Measurements from ENCODE around the gene SORL1. TPM values are rescaled to one million over a fixed set of nuclear protein-coding genes. Genes with fewer than 3 reads are reported as not detected.
"Not testable (repeated sequence)": the region's sequence is repeated elsewhere in the genome, so short reads cannot be mapped to it uniquely, and the experiment has no call there.

SORL1 gene
- total RNA-seq, 3 donors from 2014 or later = 58.3 to 195 (median 109) TPM

DNA sequence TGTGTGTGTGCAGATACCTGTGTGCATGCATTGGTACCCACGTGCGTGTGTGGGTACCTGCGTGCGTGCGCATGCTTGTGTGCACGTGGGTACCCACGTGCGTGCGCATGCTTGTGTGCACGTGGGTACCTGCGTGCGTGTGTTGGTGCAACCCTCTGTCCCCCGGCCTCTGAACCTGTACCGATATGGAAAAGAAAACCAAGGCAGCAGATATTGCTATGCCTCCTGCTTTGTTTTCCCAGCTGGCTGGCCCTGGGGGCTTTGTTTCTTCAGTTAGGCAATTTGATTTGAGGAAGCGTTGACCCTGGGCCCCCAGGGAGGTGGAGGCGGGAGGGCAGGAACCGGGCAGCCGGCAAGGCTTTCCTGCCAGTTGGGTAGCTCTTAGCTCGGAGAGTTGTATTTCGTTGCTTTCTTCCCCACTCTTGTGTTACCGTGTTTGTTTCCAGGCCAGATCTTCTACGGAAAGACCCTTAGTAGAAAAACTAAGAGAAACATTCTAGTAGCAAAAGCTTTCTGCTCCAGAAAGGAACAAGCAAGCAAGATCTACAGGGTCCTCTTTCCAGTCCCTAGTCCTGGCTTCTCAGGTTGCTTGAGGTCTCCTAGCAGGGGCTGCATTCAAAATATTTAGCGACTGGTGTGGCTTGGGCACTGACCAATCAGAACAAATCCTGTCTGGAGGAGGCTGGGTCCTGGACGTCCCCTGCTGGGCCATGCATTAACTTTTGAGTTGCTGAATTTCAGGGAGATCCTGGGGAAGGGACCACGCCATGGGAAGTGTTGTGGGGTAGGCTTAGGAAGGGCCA, 27.0 kb downstream of the SORL1 start:
- intact Hi-C loops (cut with DNase I, micrococcal nuclease) = no loop called here
- H3K4me3 ChIP-seq = no peak overlapping the region
- no peaks in the 10 kb centered on the region for H3K9me3 ChIP-seq
- no peak for TF ChIP-seq CTCF (IDR thresholded peaks at IDR 0.05)
- no peaks in the 10 kb centered on the region for H3K36me3 ChIP-seq (ENCODE audit: low read depth)
- ATAC-seq = no peak
- H3K4me1 ChIP-seq (ENCODE audit: low read depth) = no peaks in the 10 kb centered on the region
- DNase-seq = no peak

GRCh38 chr11:121479698-121480238, 27.7 kb downstream of the SORL1 start:
- ATAC-seq (no peak), DNase-seq (no peak)
- Histone ChIP-seq H3K9me3 (no peaks in the 10 kb centered on the region), H3K4me3 (no peak overlapping the region), H3K4me1 (ENCODE audit: low read depth) (no peaks in the 10 kb centered on the region), H3K36me3 (ENCODE audit: low read depth) (no peaks in the 10 kb centered on the region)
- intact Hi-C loops (cut with DNase I, micrococcal nuclease) = no loop called here
- TF ChIP-seq CTCF (IDR thresholded peaks at IDR 0.05) = no peak

DNA sequence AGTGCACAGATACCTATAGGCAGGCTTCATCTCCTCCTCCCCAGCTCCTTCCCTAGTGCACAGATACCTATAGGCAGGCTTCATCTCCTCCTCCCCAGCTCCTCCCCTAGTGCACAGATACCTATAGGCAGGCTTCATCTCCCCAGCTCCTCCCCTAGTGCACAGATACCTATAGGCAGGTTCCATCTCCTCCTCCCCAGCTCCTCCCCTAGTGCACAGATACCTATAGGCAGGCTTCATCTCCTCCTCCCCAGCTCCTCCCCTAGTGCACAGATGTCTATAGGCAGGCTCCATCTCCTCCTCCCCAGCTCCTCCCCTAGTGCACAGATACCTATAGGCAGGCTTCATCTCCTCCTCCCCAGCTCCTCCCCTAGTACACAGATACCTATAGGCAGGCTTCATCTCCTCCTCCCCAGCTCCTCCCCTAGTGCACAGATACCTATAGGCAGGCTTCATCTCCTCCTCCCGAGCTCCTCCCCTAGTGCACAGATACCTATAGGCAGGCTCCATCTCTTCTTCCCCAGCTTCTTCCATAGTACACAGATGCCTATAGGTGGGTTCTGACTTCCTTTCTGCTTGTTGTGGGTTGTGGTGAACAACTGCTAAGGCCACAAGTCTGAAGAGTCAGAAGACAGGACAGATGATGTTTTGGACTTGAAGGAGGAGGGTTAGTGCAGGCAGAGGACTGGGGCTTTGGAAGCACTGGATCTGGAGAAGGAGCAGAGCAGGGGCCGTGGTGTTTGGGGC, 29.5 kb downstream of the SORL1 start:
- H3K9me3 ChIP-seq; intact Hi-C loops (cut with DNase I, micrococcal nuclease); H3K36me3 ChIP-seq (ENCODE audit: low read depth); DNase-seq; H3K4me3 ChIP-seq; H3K4me1 ChIP-seq (ENCODE audit: low read depth): not testable (repeated sequence)
- peak; percentile 66 for ATAC-seq

GRCh38 chr11:121482231-121483129, 30.4 kb downstream of the SORL1 start:
- Histone ChIP-seq H3K4me1 (ENCODE audit: low read depth) (no peaks in the 10 kb centered on the region), H3K4me3 (no peak overlapping the region), H3K36me3 (ENCODE audit: low read depth) (no peaks in the 10 kb centered on the region), H3K9me3 (no peaks in the 10 kb centered on the region)
- peak; percentile 80 for ATAC-seq
- intact Hi-C loops (cut with DNase I, micrococcal nuclease) = no loop called here
- no peak for DNase-seq
- TF ChIP-seq CTCF (IDR thresholded peaks at IDR 0.05) = no peak

DNA sequence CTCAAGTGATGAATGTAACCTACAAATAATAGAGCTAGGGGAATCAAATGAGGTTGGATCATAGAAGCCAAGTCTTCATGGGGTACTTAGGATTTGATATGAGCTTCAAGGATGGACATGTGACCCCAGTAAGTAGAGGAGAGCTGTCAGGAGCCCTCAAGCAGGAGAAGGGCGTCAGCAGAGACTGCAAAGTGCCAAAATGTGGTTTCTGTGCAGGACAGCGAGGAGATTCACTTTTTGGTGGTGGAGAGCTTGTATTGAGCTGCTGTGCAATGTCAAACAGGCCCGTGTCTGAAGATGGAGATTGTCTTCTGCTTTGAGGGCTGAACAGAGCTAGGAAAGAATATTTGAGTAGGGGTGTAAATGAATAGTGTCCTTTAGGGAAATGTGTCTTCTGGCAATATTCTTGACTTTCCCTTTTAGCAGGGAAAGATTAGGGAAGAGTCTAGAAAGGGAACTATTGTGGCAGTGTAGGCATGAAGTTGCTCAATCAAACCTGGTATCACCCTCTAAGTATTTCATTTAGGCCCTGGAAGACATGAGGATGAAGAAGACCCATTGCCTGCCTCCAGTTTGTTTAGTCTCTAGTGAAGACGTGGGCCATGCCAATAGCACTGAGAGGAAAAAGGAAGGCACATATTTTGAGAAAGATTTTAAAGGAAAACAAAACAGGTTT, 31.8 kb downstream of the SORL1 start:
- Histone ChIP-seq H3K9me3 (no peaks in the 10 kb centered on the region), H3K4me1 (ENCODE audit: low read depth) (no peaks in the 10 kb centered on the region), H3K36me3 (ENCODE audit: low read depth) (no peaks in the 10 kb centered on the region), H3K4me3 (no peak overlapping the region)
- intact Hi-C loops (cut with DNase I, micrococcal nuclease) = no loop called here
- no peak for TF ChIP-seq CTCF (IDR thresholded peaks at IDR 0.05)
- DNase-seq (no peak), ATAC-seq (no peak)

Data from mucosa of descending colon (tissue), 3 donors.